Fibroblast of skin of scalp (primary cell): Measurements from ENCODE around the gene NSG2.
A peak's percentile ranks its signal among the peaks of the same experiment; 100 is the strongest.
"Not testable (repeated sequence)": the region's sequence is repeated elsewhere in the genome, so short reads cannot be mapped to it uniquely, and the experiment has no call there.

ENCODE experiments used
- DNase-seq: peaks from one replicate; pipeline ENCODE4 v3.0.0-alpha.2; 2013

Gene NSG2

GRCh38 chr5:174063082-174063756 lies 17.7 kb downstream of the NSG2 start:
- no peak for DNase-seq

DNA sequence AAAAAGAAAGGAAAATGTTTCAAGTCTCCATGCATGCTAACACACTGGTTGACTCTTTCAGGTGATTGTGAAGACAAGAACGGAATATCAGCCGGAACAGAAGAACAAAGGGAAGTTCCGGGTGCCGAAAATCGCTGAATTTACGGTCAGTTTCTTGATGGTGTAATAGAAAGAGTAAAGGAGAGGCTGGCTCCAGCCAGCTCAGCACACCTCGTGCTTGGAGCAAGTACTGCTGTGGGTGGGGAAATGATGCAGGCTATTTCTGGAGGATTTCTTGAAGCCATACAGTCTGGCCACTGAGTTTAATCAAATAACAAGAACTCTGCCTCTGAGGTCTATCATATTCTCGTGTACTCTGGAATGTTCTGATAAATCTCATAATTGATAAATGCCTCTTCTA lies 18.7 kb downstream of the NSG2 start:
- DNase-seq = no peak

- DNase-seq = no peak
These were observed 20.2 kb downstream of the NSG2 start for GRCh38 chr5:174065528-174066197.

GRCh38 chr5:174067499-174067898 lies 22.0 kb downstream of the NSG2 start:
- DNase-seq = no peak

DNA sequence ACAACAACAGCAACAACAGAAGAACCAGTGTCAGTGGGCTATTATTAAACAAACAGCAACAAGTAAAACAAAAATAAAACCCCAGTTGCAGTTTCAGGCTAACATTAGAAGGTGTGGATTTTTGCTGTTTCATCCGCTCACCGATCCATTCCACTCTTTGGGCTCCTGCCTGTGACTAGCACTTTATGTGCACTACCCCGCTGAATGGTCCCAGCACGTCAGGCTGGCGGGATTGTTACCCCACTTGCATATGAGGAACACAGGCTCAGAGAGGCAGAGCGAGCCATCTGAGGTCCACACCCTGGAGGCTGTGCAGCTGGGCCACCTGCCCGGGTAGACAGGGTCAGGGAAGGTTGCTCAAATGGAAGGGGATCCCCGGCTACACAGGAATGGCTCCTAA lies 26.0 kb downstream of the NSG2 start:
- no peak for DNase-seq

- DNase-seq = no peak
These were observed 27.7 kb downstream of the NSG2 start for GRCh38 chr5:174073122-174073660.

DNA sequence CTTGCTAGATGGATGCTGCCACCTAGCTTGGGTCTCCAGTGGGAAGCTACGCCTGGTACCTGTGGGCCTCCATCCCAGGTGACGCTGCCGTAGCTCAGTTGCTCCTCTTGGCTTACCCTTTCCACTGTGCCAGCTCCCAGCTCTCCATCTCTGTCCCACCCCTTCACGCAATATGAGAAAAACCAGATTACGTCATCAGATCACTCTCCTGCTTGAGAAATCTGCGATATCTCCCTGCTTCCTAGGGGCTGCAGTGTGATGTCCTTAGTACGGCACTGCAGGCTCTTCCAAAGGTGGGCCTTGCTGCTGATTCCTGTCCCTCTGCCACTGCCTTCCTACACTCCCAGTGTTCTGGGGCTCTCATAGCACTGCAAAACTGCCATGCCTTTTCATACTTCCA lies 28.9 kb downstream of the NSG2 start:
- no peak for DNase-seq

- peak; percentile 2 for DNase-seq
These were observed 32.9 kb downstream of the NSG2 start for GRCh38 chr5:174078416-174078815.

DNA sequence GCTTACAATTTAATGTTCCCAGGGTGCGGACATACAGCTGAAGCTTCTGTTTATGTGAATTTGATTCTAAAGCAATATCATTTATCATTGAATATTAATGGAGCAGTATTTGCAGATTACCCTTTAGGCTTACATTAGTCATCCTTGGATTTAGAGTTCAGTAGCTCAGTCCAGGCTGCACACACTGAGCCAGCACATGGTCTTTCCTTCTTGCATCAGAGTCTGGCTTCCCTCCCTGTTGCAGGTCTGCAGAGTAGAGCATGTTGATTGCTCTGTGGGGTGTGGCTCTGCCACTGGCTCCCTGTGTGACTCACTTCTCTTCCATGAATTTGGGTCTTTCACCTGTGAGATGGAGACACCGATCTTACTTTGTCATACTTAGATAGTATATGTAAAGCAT lies 36.8 kb downstream of the NSG2 start:
- DNase-seq = no peak

DNA sequence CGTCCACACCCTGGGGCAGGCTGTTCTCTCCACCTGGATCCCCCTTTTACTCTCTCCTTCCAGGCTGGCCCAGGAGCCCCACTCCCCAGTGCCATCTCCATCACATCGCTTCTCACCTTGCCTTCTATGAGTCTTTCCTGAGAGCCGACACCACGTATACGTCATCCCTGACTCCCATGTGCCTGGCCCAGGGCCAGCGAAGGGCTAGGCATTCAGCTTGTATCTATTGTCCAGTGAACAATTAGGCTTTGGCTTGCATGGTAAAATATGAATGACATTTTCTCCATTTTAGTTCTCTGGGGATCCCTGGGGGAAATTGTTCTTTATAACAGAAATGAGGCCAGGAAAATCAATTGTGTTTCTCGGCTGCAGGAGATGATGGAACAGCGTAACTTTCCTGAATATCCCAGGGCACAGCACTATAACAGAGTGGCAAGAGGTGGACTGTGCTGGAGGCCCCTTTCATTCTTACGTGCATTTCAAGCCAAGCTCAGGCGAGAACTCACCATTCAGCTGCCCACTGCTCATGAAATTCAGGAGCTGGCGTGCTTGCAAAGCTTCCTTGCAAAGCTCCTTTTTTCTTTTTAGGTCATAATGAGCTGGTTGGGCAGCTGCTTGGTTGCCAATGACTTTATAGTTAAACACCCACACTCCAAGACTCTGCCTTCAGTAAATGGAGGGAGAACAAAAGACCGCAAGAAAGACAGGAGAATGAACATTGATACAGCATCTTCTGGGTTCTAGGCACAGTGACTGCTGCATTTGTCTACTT lies 37.7 kb downstream of the NSG2 start:
- DNase-seq = no peak

DNA sequence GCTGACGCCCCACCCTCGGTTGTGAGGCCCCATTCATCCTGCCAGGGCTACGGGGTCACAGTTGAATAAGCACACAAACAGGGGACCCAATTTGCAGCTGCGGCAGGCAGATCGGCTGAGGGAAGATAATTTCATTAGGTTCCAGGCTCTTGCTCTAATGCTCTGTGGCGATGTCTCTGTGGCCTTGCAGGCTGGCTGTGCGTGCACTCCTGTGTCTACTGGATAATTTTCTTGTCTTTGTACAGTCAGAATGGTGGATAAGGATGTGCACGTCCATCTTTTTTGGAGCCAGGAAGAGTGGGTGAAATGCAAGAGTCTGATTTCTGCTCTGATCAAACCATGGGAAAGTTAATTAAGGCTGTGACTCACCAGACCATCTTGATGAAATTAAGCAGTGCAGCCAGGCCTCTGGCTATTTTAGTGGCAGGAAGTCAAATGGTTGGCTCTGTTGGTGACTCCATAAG lies 39.2 kb downstream of the NSG2 start:
- peak; percentile 14 for DNase-seq

- peak; percentile 50 for DNase-seq
These were observed 41.2 kb downstream of the NSG2 start for GRCh38 chr5:174086751-174087150.

- no peak for DNase-seq
These were observed 42.3 kb downstream of the NSG2 start for GRCh38 chr5:174087783-174088182.

DNA sequence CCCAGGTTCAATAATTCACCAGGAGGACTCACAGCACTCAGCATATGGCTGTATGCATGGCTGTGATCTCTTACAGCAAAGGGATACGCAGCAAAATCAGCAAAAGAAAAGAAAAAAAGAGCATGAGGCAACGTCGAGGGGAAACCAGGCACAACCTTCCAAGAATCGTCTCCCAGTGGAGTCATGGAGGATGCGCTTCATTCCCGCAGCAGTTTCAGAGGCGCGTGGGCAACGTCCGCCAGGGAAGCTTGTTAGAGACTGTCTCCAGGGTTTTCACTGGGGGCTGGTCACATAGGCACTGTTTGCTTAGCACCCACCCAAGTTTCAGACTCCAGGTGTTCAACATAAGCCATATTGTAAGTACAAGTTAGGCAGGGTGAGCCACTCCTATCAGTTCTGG lies 44.6 kb downstream of the NSG2 start:
- DNase-seq = no peak

DNA sequence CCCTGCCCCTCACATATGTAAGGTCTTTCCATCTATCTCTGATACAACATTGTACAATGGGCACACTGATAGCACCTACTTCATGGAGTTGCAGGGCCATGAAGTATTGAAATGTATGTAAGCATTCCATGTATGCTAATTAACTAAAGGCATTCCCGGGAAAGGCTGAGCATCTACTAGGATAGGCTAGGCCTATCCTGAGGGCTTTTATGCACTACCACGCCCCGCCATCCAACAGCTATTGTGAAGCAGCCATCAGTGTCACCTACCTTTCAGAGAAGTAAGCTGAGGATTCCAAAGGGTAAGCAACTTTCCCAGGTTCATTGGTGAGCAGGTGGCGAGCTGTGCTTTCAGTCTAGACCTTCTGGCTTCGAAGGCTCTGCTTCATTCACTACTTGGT lies 47.6 kb downstream of the NSG2 start:
- DNase-seq = no peak

- DNase-seq = no peak
These were observed 49.5 kb downstream of the NSG2 start for GRCh38 chr5:174094857-174095606.

- no peak for DNase-seq
These were observed 51.1 kb downstream of the NSG2 start for GRCh38 chr5:174096619-174097018.

- DNase-seq = peak; percentile 4
These were observed 52.1 kb downstream of the NSG2 start for GRCh38 chr5:174097486-174098185.

GRCh38 chr5:174098694-174099093 lies 53.2 kb downstream of the NSG2 start:
- no peak for DNase-seq

GRCh38 chr5:174100490-174100889 lies 55.0 kb downstream of the NSG2 start:
- DNase-seq = no peak

DNA sequence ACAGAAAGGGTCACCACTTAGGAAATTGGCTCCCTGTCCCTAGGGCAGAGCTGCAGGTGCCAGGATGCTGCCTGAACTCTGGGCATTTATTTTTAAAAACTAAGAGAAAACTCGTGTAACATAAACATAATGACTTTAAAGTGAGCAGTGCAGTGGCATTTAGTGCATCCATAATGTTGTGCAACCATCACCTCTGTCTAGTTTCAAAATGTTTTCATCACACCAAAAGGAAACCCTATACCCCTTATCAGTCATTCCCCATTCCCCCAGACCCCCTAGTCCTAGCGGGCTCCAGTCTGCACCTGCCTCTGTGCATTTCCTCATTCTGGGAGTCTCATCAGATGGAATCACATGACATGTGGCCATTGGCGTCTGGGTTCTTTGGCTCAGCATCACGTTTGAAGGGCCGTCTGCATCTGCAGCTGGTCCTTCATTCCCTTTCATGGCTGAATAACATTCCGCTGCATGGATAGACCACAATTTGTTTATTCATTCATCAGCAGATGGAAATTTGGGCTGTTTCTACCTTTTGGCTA lies 55.8 kb downstream of the NSG2 start:
- DNase-seq = no peak

DNA sequence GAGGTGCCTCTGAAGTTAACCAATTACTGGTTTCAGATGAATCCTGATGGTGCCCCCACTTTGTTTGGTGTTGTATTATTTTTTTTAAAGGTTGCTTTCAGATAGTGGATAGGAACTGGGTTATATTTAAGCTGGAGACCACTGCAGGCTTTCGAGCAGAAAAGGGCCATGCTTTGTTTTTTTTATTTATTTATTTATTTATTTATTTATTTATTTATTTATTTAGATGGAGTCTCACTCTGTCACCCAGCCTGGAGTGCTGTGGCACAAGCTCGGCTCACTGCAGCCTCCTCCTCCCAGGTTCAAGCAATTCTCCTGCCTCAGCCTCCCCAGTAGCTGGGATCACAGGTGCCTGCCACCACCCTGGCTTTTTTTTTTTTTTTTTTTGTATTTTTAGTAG lies 57.1 kb downstream of the NSG2 start:
- not testable (repeated sequence) for DNase-seq
